ENCODE measurements around the gene ST6GALNAC5.
"Not testable (repeated sequence)": the region's sequence is repeated elsewhere in the genome, so short reads cannot be mapped to it uniquely, and the experiment has no call there.

ST6GALNAC5 gene

GRCh38 chr1:76867342-76868130 is at the start of gene ST6GALNAC5:
Gene ST6GALNAC5, plus strand, starts transcription at chr1:76867480.
- DNase-seq: peak in 1 of 2 experiments; percentile 1

- DNase-seq: no peak
Measured at GRCh38 chr1:76820028-76820427, 47.3 kb upstream of the ST6GALNAC5 start.

GRCh38 chr1:76822961-76823360 is 44.3 kb upstream of the ST6GALNAC5 start:
- DNase-seq: not testable (repeated sequence)

GRCh38 chr1:76824106-76824505 is 43.2 kb upstream of the ST6GALNAC5 start:
- DNase-seq: no peak

- no peak for DNase-seq
Measured at GRCh38 chr1:76826072-76826845, 41.0 kb upstream of the ST6GALNAC5 start.

- no peak for DNase-seq
Measured at GRCh38 chr1:76827066-76827465, 40.2 kb upstream of the ST6GALNAC5 start.

- no peak for DNase-seq
Measured at GRCh38 chr1:76830373-76830772, 36.9 kb upstream of the ST6GALNAC5 start.

GRCh38 chr1:76832521-76832920 is 34.8 kb upstream of the ST6GALNAC5 start:
- DNase-seq: no peak

GRCh38 chr1:76833151-76833550 is 34.1 kb upstream of the ST6GALNAC5 start:
- no peak for DNase-seq

- no peak for DNase-seq
Measured at GRCh38 chr1:76833856-76834255, 33.4 kb upstream of the ST6GALNAC5 start.

GRCh38 chr1:76835203-76835602 is 32.1 kb upstream of the ST6GALNAC5 start:
- no peak for DNase-seq

GRCh38 chr1:76840278-76840677 is 27.0 kb upstream of the ST6GALNAC5 start:
- DNase-seq: no peak

- no peak for DNase-seq
Measured at GRCh38 chr1:76841460-76841859, 25.8 kb upstream of the ST6GALNAC5 start.

- DNase-seq: no peak
Measured at GRCh38 chr1:76843821-76844464, 23.3 kb upstream of the ST6GALNAC5 start.

GRCh38 chr1:76854255-76854654 is 13.0 kb upstream of the ST6GALNAC5 start:
- DNase-seq: no peak

GRCh38 chr1:76856104-76856503 is 11.2 kb upstream of the ST6GALNAC5 start:
- no peak for DNase-seq

GRCh38 chr1:76857138-76857537 is 10.1 kb upstream of the ST6GALNAC5 start:
- DNase-seq: no peak

- DNase-seq: no peak
Measured at GRCh38 chr1:76857973-76858372, 9.3 kb upstream of the ST6GALNAC5 start.

GRCh38 chr1:76861149-76861548 is 6.1 kb upstream of the ST6GALNAC5 start:
- no peak for DNase-seq

GRCh38 chr1:76862447-76862846 is 4.8 kb upstream of the ST6GALNAC5 start:
- no peak for DNase-seq

GRCh38 chr1:76864383-76864782 is 2.9 kb upstream of the ST6GALNAC5 start:
- no peak for DNase-seq

- DNase-seq: no peak
Measured at GRCh38 chr1:76865696-76866286, 1.5 kb upstream of the ST6GALNAC5 start.

- DNase-seq: no peak
Measured at GRCh38 chr1:76866566-76866965, 714 bp upstream of the ST6GALNAC5 start.
